PC-9 (cell line): ENCODE results near the gene REEP3. TPM values are rescaled to one million over a fixed set of nuclear protein-coding genes. Genes with fewer than 3 reads are reported as not detected.
A peak's percentile ranks its signal among the peaks of the same experiment; 100 is the strongest.

ENCODE experiments used
- BruUV-seq: library from RNA; stranded (reverse); fragments of 400-500 nt; replicated peaks from 2 replicates; lab custom pipeline; 2021; lab: Mats Ljungman, UMichigan
- CTCF ChIA-PET: fragments of 300-600 bp; sonication (Branson Sonifier 250); formaldehyde crosslinking; loops from one replicate; lab custom pipeline; 2022; ENCODE audit warnings: antibody characterized with exemption; lab: Charles Lee
- POLR2A ChIA-PET: fragments of 300-600 bp; sonication (Branson Sonifier 250); formaldehyde crosslinking; loops from one replicate; lab custom pipeline; 2022; ENCODE audit warnings: antibody characterized with exemption; ENCODE audit not compliant: unreplicated experiment; lab: Charles Lee
- DNase-seq, 2 experiments: peaks; one replicate each; pipeline versions ENCODE4 v3.0.0 to v3.0.0-alpha.2; 2015 to 2022; ENCODE audit warnings: mixed read lengths in 1 of 2
- H2AFZ ChIP-seq: fragments of 200-600 bp; sonication (generic); 2 replicates; pipeline ENCODE4 v1.8.1; 2017; ENCODE audit warnings: antibody characterized with exemption
- H3F3A ChIP-seq: fragments of 200-600 bp; sonication (generic); 2 replicates; pipeline ENCODE4 v1.8.1; 2017; ENCODE audit warnings: antibody characterized with exemption, mild to moderate bottlenecking, low read depth; ENCODE audit not compliant: insufficient read depth
- H3K27ac ChIP-seq: fragments of 200-600 bp; sonication (generic); 2 replicates; pipeline ENCODE4 v1.6.1; 2016; ENCODE audit warnings: mixed run types
- H3K27me3 ChIP-seq: fragments of 200-600 bp; sonication (generic); 2 replicates; pipeline ENCODE4 v1.6.1; 2016; ENCODE audit warnings: low read depth, mixed run types; ENCODE audit not compliant: insufficient read depth
- H3K36me3 ChIP-seq: fragments of 200-600 bp; sonication (generic); 2 replicates; pipeline ENCODE4 v1.6.1; 2016; ENCODE audit warnings: low read depth, mixed run types
- H3K4me1 ChIP-seq: fragments of 200-600 bp; sonication (generic); replicated peaks from 2 replicates; pipeline ENCODE4 v1.6.1; 2016; ENCODE audit warnings: mixed run types; ENCODE audit not compliant: insufficient read depth
- H3K4me2 ChIP-seq: fragments of 200-600 bp; sonication (generic); 2 replicates; pipeline ENCODE4 v1.6.1; 2017; ENCODE audit warnings: mixed run types
- H3K4me3 ChIP-seq: fragments of 200-600 bp; sonication (generic); 2 replicates; pipeline ENCODE4 v1.6.1; 2016; ENCODE audit warnings: mixed run types
- H3K79me2 ChIP-seq: fragments of 200-600 bp; sonication (generic); 2 replicates; pipeline ENCODE4 v1.6.1; 2017; ENCODE audit warnings: low read depth, mixed run types
- H3K9me2 ChIP-seq: fragments of 200-600 bp; sonication (generic); 2 replicates; pipeline ENCODE4 v1.8.1; 2017; ENCODE audit warnings: mild to moderate bottlenecking; ENCODE audit not compliant: insufficient read depth
- H3K9me3 ChIP-seq: fragments of 200-600 bp; sonication (generic); 2 replicates; pipeline ENCODE4 v1.8.1; 2016; ENCODE audit warnings: low read depth; ENCODE audit not compliant: insufficient read depth
- H4K20me1 ChIP-seq: fragments of 200-600 bp; sonication (generic); 2 replicates; pipeline ENCODE4 v1.8.1; 2017; ENCODE audit not compliant: insufficient read depth
- EZH2 ChIP-seq: fragments of 200-600 bp; sonication (generic); IDR thresholded peaks from 2 replicates; pipeline ENCODE4 v1.8.0; 2017; ENCODE audit warnings: antibody characterized with exemption, low read depth
- intact Hi-C: fragments of 100-400 bp; cut with micrococcal nuclease; formaldehyde crosslinking; loops from one replicate; pipeline ENCODE4 v1.10.0; 2022; ENCODE audit not compliant: unreplicated experiment
- total RNA-seq: library from RNA; stranded (reverse); gene quantifications from 2 replicates; pipeline ENCODE4 v1.2.3, GENCODE V29; 2021
- TF ChIP-seq, protein P1 (sequence below): fragments of 200-600 bp; sonication (generic); conservative IDR thresholded peaks from 2 replicates; pipeline ENCODE4 v1.6.1; 2017; ENCODE audit warnings: mixed run types, antibody characterized with exemption, mild to moderate bottlenecking, moderate library complexity

The REEP3 gene
- total RNA-seq, 1 experiment from 2014 or later = 56.4 TPM

DNA sequence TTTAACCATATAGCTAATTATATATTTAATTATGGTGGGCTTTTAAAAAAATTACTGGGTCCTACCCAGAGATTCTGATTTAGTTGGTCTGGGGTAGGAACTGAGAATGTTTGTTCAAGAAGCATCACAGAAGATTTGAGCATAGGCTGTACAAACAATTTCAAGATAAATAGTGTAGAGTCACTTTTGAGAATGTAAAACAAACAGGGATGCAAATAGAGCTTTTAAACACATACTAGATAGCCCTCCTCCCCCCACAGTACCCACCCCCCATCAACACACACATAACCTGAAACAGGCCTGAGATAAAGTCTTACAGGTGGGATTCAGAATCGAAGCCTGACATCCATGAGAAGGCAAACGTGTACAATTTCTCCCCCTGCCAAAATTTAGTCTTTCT lies 15.6 kb upstream of the REEP3 start:
- no peaks in the 10 kb centered on the region for H3K36me3 ChIP-seq
- H4K20me1 ChIP-seq = no peaks in the 10 kb centered on the region
- no peak overlapping the region for H2AFZ ChIP-seq
- intact Hi-C loops = no loop called here
- 0 out of 2 replicates have a peak overlapping the region, but pooled peaks have one; percentile 11 for H3K4me2 ChIP-seq
- H3K79me2 ChIP-seq = peaks cover 72% of the 10 kb centered on the region
- no peaks in the 10 kb centered on the region for H3K9me2 ChIP-seq
- POLR2A ChIA-PET = interaction anchor here (0.5 kb wide), 1 partner anchor 1431 kb away, joined by 3 read pairs; no protein-coding TSS in a partner anchor
- peaks cover 18% of the 10 kb centered on the region for H3F3A ChIP-seq
- DNase-seq = no peak
- no peak overlapping the region for H3K4me3 ChIP-seq
- H3K9me3 ChIP-seq = no peaks in the 10 kb centered on the region
- CTCF ChIA-PET = interaction anchor here (0.7 to 1.4 kb wide), 2 partner anchors 9 to 215 kb away, joined by 3 read pairs; no protein-coding TSS in a partner anchor
- BruUV-seq = no TSS peak
- TF ChIP-seq, protein P1, sequence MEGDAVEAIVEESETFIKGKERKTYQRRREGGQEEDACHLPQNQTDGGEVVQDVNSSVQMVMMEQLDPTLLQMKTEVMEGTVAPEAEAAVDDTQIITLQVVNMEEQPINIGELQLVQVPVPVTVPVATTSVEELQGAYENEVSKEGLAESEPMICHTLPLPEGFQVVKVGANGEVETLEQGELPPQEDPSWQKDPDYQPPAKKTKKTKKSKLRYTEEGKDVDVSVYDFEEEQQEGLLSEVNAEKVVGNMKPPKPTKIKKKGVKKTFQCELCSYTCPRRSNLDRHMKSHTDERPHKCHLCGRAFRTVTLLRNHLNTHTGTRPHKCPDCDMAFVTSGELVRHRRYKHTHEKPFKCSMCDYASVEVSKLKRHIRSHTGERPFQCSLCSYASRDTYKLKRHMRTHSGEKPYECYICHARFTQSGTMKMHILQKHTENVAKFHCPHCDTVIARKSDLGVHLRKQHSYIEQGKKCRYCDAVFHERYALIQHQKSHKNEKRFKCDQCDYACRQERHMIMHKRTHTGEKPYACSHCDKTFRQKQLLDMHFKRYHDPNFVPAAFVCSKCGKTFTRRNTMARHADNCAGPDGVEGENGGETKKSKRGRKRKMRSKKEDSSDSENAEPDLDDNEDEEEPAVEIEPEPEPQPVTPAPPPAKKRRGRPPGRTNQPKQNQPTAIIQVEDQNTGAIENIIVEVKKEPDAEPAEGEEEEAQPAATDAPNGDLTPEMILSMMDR = no peak
- no peak for TF ChIP-seq EZH2
- H3K4me1 ChIP-seq = peaks cover 29% of the 10 kb centered on the region
- peak overlapping the region; percentile 54; the same call in 1 of the 2 replicates for H3K27ac ChIP-seq
- no peaks in the 10 kb centered on the region for H3K27me3 ChIP-seq

DNA sequence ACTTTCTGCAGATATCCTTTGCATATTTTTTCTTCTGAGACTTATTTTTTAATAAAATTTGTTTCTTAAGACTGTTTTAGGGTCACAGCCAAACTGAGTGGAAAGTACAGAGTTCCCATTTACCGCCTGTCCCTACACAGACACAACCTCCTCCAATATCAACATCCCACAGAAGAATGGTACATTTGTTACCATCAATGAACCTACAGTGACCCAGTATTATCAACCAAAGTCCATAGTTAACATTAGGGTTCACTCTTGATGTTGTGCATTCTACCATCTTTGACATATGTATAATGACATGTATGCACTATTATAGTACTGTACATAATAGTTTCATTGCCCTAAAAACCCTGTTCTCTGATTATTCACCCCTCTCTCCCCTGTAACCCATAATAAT lies 14.6 kb upstream of the REEP3 start:
- POLR2A ChIA-PET = interaction anchor here (0.6 to 0.7 kb wide), 2 partner anchors 14 to 219 kb away, joined by 3 read pairs; no protein-coding TSS in a partner anchor

DNA sequence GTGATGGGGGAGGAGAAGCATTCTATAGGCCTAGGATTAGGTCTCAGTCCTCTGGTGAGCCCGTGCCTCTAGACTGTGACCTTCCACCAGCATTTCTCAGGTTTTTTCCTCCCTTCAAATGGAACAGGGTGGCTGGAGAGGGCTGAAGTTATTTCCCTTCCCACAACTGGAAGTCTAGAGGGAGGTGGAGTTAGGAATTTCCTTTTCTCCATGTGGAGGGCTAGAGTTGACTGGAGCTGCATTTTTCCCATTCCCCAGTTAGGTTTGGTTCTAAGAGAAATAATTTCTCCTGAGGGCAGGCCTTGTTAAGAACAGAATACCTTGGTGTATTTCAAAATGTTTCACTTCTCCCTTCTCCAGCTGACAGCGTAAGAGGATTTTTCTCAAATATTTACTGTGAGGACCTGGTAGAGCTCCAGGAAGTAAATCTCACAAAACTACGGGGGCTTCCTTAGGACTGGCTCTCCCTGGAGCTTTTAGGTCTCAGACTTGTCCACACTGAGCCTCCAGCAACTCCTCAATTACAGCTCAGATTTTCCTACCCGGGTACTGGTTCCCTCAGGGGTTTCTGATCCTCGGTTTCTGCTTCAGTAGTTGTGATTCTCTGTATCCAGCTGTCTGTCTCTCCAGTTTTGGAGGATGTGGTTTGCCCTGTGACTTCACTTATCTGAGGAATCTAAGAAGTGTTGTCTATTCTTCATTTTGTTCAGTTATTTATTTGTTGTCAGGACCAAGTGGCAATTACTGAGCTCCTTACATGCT lies 6.0 kb upstream of the REEP3 start:
- POLR2A ChIA-PET = interaction anchor here (0.5 to 0.8 kb wide), 7 partner anchors 11 to 221 kb away, joined by 3 to 10 read pairs (median 4); partner anchors contain the start of gene JMJD1C
- peak; percentile 47 to 48 for DNase-seq
- CTCF ChIA-PET = interaction anchor here (1.0 kb wide), 1 partner anchor 9 kb away, joined by 3 read pairs; no protein-coding TSS in a partner anchor
- H3K4me3 ChIP-seq = no peak overlapping the region
- BruUV-seq = TSS peak; percentile 78
- H3K4me2 ChIP-seq = peak overlapping the region; percentile 3; the same call in 1 of the 2 replicates
- peaks cover 10% of the 10 kb centered on the region; the same call in 1 of the 2 replicates for H3K9me3 ChIP-seq
- no peak for TF ChIP-seq EZH2
- TF ChIP-seq, protein P1 = no peak
- no peaks in the 10 kb centered on the region for H3K9me2 ChIP-seq
- H4K20me1 ChIP-seq = no peaks in the 10 kb centered on the region; the same call in 1 of the 2 replicates
- peaks cover 94% of the 10 kb centered on the region for H3K79me2 ChIP-seq
- peaks cover 38% of the 10 kb centered on the region for H3K4me1 ChIP-seq
- H3K27ac ChIP-seq = peak overlapping the region; percentile 46
- peaks cover 4% of the 10 kb centered on the region; the same call in 1 of the 2 replicates for H3F3A ChIP-seq
- intact Hi-C loops = loop anchor here (1.0 to 5.0 kb wide), 4 partner anchors 50 to 298 kb away; partner anchors contain the start of gene JMJD1C
- no peak overlapping the region for H2AFZ ChIP-seq
- peaks cover 12% of the 10 kb centered on the region; the same call in 1 of the 2 replicates for H3K36me3 ChIP-seq
- no peaks in the 10 kb centered on the region for H3K27me3 ChIP-seq

More for the DNA sequence above, 14.6 kb upstream of the REEP3 start:
- Histone ChIP-seq H4K20me1 (no peaks in the 10 kb centered on the region), H3K79me2 (peaks cover 73% of the 10 kb centered on the region), H3K27ac (no peak overlapping the region), H3K27me3 (no peaks in the 10 kb centered on the region), H3K4me2 (no peak overlapping the region), H3F3A (peaks cover 18% of the 10 kb centered on the region), H2AFZ (no peak overlapping the region), H3K36me3 (no peaks in the 10 kb centered on the region), H3K4me1 (peaks cover 29% of the 10 kb centered on the region), H3K9me3 (no peaks in the 10 kb centered on the region), H3K4me3 (no peak overlapping the region), H3K9me2 (no peaks in the 10 kb centered on the region)
- CTCF ChIA-PET = interaction anchor here (1.4 kb wide), 1 partner anchor 8 kb away, joined by 3 read pairs; no protein-coding TSS in a partner anchor
- no TSS peak for BruUV-seq
- TF ChIP-seq, protein P1 = no peak
- TF ChIP-seq EZH2 = no peak
- no peak for DNase-seq
- intact Hi-C loops = no loop called here
